Measurements from ENCODE around the gene HACD2.
"Not testable (repeated sequence)": the region's sequence is repeated elsewhere in the genome, so short reads cannot be mapped to it uniquely, and the experiment has no call there.

Gene HACD2

DNA sequence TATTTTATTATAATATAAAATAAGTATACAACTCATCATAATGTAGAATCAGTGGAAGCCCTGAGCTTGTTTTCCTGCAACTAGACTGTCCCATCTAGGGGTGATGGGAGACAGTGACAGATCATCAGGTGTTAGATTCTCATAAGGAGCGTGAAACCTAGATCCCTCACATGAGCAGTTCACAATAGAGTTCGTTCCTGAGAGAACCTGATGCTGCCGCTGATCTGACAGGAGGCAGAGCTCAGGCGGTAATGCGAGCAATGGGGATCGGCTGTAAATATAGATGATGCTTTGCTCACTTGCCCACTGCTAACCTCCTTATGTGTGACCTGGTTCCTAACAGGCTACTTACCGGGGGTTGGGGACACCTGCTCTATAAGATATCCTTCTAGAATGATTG is 26.8 kb upstream of the HACD2 start:
- not testable (repeated sequence) for DNase-seq (ENCODE audit: low read depth in 1 of 2, low spot score in 1 of 2)

DNA sequence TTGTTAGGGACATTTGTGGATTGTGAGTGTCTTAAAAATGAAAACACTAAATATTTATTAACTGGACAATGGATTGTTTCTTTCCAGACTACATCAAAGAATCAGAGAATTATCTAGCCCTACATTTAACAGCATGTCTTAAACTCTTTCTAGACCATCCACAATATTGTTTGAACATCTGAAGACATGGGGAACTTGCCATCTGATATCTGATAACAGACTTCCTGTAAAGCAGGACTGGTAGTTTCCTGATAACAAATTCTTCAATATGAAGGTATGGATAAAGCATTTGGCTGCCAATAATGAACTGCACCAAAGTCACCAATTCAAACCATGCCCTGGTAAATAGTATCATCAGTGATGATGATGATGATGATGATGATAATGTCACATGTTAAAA is 26.2 kb upstream of the HACD2 start:
- no peak for DNase-seq (ENCODE audit: low read depth in 1 of 2, low spot score in 1 of 2)

DNA sequence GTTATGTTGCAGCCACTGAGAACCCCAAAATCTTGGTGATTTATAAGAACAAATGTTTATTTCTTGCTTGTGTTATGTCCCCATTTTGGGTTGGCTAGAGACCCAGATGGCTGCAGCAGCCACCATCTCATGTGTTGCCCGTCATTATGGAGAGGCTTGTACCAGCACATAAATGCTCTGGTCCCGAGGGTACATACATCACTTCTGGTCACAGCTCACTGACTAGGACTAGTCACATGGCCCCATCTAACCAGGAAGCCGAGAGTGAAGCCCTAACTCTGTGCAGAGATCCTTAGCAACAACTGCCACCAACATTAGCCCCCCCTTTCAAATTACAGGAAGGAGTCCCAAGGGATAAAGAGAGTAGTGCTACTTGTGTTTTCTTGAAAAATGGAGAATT is 25.5 kb upstream of the HACD2 start:
- DNase-seq (ENCODE audit: low read depth in 1 of 2, low spot score in 1 of 2), result no peak

DNA sequence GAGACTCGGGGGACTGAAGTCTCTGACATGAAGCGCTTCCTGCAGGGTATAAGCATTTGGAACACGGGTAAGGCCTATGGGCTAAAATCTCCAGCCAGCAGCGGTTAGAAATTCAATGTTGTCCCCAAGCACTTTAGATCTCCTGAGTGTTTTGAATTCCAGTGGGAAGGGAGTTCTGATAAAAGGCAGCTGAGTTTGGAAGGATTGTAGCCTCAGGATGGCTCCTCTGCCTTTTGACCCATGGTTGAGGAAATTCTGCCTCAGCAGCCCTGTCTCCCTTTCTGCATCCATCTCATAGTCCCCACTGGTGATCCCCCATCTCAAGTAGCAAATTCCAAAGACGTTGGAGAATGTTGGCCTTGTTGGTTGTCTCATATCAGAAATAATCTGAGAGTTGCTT is 24.2 kb upstream of the HACD2 start:
- DNase-seq (ENCODE audit: low read depth in 1 of 2, low spot score in 1 of 2), result no peak

GRCh38 chr3:123608263-123608937 is 23.5 kb upstream of the HACD2 start:
- DNase-seq (ENCODE audit: low read depth in 1 of 2, low spot score in 1 of 2), result no peak

DNA sequence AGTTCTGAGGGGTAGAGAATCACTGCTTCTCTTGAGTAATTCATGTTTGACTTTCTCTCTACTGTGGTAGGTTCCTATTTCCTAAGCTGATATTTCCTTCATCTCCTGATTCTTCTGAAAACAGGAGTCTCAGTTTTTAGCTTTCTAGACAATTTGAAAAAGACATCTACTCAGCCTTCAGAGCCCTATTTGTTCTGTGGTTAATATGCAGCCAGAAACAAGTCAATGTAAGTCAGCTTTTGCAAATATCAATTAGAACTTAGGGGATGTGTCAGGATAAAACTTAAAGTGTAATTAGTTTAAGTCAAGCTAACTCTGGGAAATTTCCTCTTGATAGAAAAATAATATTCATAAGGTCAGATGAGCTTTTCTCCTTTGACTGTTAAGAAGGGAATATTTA is 21.7 kb upstream of the HACD2 start:
- no peak for DNase-seq (ENCODE audit: low read depth in 1 of 2, low spot score in 1 of 2)

DNA sequence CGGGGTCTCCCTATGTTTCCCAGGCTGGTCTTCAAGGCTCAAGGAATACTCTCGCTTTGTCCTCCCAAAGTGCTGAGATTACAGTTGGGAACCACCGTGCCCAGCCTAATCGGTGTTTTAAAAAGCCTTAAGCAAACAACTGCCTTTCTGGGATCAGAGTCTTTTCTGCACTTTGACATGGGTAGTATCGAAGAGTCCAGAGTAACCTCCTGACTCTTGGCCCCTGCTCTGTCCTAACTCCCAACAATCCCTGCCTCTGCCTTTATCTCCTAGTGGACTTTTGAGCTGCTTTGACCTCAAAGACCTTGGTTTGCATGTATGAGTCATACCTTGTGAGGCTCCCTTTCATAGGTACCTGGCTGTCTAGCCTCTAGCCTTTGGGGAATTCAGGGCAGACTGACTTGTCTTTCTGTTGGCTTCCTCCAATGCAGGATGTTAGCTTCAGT is 21.0 kb upstream of the HACD2 start:
- DNase-seq (ENCODE audit: low read depth in 1 of 2, low spot score in 1 of 2), result no peak

DNA sequence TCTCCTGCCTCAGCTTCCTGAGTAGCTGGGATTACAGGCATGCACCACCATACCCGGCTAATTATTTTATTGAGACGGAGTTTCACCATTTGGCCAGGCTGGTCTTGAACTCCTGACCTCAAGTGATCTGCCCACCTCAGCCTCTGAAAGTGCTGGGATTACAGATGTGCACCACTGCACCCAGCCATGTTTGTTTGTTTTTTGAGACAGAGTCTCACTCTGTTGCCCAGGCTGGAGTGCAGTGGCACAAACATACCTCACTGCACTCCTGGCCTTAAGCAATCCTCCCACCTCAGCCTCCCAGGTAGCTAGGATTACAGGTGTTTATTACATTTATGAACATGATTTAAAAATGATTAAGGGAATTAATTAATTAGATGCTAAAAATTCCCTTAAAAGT is 18.3 kb upstream of the HACD2 start:
- DNase-seq (ENCODE audit: low read depth in 1 of 2, low spot score in 1 of 2), result not testable (repeated sequence)

DNA sequence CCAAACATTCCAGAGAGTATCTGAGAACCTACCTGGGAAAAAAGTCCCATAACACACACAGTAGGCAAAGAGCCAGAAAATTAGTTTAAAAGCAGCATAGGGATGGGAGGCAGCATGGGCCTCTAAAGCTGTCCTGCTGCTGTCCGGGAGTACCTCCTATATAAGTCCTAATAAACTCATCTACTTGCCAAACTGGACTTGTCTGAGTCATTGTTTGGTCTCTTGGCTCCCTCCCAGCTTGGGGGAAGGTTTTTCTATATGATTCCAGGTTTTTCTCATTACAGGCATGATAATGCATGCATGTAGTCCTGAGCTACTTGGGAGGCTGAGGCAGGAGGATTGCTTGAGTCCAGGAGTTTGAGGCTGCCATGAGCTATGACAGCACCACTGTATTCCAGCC is 17.5 kb upstream of the HACD2 start:
- DNase-seq (ENCODE audit: low read depth in 1 of 2, low spot score in 1 of 2), result no peak

DNA sequence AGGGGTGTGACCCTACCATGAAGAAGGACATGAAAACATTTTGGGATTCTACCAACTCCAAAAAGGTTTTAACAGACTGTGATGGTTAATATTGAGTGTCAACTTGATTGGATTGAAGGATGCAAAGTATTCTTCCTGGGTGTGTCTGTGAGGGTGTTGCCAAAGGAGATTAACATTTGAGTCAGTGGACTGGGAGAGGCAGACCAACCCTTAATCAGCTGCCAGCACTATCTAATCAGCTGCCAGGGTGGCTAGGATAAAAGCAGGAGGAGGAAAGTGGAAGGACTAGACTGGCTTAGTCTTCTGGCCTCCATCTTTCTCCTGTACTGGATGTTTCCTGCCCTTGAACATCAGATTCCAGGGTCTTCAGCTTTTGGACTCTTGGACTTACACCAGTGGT is 16.0 kb upstream of the HACD2 start:
- DNase-seq (ENCODE audit: low read depth in 1 of 2, low spot score in 1 of 2), result not testable (repeated sequence)

- DNase-seq (ENCODE audit: low read depth in 1 of 2, low spot score in 1 of 2), result no peak
These were observed 12.7 kb upstream of the HACD2 start for GRCh38 chr3:123597561-123597960.

- DNase-seq (ENCODE audit: low read depth in 1 of 2, low spot score in 1 of 2), result no peak
These were observed 10.7 kb upstream of the HACD2 start for GRCh38 chr3:123595396-123596180.

- DNase-seq (ENCODE audit: low read depth in 1 of 2, low spot score in 1 of 2), result no peak
These were observed 8.5 kb upstream of the HACD2 start for GRCh38 chr3:123593381-123593780.

DNA sequence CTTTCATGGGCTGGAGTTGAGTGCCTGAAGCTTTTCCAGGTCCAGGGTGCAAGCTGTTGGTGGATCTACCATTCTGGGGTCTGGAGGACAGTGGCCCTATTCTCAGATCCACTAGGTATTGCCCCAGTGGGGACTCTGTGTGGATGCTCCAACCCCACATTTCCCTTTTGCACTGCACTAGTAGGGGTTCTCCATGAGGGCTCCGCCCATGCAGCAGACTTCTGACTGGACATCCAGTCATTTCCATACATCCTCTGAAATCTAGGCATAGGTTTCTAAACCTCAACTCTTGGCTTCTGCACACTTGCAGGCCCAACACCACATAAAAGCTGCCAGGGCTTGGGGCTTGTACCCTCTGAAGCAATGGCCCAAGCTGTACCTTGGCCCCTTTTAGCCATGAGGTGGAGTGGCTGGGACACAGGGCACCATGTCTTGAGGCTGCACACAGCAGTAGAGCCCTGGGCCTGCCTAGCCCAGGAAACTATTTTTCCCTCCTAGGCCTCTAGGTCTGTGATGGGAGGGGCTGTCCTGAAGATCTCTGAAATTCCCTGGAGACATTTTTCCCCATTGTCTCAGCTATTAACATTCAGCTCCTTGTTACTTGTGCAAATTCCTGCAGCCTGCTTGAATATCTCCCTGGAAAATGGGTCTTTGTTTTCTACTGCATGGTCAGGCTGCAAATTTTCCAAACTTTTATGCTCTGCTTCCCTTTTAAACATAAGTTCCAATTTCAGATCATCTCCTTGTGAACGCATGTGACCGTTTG is 6.0 kb upstream of the HACD2 start:
- no peak for DNase-seq (ENCODE audit: low read depth in 1 of 2, low spot score in 1 of 2)

DNA sequence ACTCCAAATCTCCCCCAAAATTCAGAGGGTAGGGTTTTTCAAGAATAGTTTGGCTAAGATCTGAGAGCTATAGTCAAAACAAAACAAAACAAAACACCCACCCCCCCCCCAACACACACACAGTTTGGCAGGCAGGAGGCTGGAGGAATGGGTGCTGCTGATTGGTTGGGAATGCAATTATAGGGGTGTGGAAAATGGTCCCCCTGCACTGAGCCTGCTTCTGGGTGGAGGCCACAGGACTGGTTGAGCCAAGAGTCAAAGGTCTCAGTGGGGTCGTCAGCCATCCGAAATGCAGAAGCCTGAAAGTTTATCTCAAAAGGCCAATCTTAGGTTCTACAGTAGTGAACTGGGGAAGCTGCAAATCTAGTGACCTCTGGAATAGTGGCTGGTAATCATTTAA is 2.5 kb upstream of the HACD2 start:
- no peak for DNase-seq (ENCODE audit: low read depth in 1 of 2, low spot score in 1 of 2)

GRCh38 chr3:123586968-123587367 is 2.1 kb upstream of the HACD2 start:
- DNase-seq (ENCODE audit: low read depth in 1 of 2, low spot score in 1 of 2), result no peak

DNA sequence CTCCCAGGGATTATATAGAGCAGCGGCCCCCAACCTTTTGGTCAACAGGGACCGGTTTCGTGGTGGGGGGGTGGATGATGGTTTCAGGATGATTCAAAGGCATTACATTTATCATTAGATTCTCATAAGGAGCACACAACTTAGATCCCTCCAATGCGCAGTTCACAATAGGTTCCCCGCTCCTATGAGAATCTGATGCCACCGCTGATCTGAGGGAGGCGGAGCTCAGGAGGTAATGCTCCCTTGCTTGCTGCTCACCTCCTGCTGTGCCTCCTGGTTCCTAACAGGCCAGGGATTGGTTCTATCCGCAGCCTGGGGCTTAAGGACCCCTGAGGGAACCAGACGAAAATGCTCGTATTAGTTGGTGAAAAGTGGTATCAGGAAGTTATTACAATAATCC is 1.3 kb upstream of the HACD2 start:
- DNase-seq (ENCODE audit: low read depth in 1 of 2, low spot score in 1 of 2), result peak in 1 of 2 donors; percentile 7

- DNase-seq (ENCODE audit: low read depth in 1 of 2, low spot score in 1 of 2), result peak; percentile 6 to 33
These were observed 417 bp downstream of the HACD2 start for GRCh38 chr3:123584284-123584987.

DNA sequence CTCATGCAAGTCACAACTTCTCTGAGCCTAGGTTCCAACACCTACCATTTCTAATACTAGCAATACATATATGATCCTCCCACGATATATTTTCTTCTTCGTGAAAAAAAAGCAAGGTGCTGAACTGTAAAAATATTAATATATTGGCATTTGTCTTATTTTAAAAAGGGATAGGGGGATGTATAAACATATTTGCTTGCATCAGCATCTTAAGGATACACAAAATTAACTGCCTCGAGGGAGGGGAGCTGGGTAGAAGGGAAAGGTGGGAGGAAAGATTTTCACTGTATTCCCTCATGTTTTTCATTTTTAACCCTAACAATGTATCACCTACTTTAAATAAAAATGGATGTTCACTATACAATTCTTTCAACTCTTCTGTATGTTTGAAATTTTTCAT is 1.3 kb downstream of the HACD2 start:
- no peak for DNase-seq (ENCODE audit: low read depth in 1 of 2, low spot score in 1 of 2)

GRCh38 chr3:123582315-123582714 is 2.5 kb downstream of the HACD2 start:
- DNase-seq (ENCODE audit: low read depth in 1 of 2, low spot score in 1 of 2), result no peak

DNA sequence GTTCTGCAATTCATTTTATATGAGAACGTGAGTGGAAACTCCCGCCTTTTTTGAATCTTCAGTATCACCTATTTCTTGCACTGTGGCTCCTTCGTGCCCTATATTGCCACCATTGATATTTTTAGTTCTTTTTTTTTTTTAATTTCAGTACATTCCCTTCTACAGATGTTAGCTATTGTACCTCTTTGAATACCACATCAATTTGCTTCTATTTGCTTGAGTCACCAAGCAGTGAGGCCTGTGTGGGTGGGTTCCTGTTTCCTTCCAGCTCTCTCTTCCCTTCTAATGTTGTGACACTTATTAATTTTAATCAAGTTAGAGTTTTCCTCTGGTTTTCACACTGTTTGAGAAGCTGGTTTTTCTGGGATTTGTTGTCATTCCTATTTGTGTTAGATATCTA is 8.7 kb downstream of the HACD2 start:
- DNase-seq (ENCODE audit: low read depth in 1 of 2, low spot score in 1 of 2), result no peak

Measured in activated T-helper 1 cell treated with anti-CD3 and anti-CD28 coated beads, Interleukin-2, amount 50 U/mL, for 16 hours (primary cell).